Measurements from ENCODE around the gene FTO. TPM values are rescaled to one million over a fixed set of nuclear protein-coding genes. Genes with fewer than 3 reads are reported as not detected.

FTO gene
- total and polyA plus RNA-seq, 2 donors from 2014 or later, result 22.3 to 116 TPM

GRCh38 chr16:53689636-53690035 is 14.3 kb upstream of the FTO start:
- no peaks in the 10 kb centered on the region for H3K9me3 ChIP-seq (ENCODE audit: control insufficient read depth in 2 of 3, insufficient read depth in 1 of 3, low read length in 3 of 3)
- peaks cover 0 to 3% (median 3%) of the 10 kb centered on the region in 3 donors for H3K36me3 ChIP-seq (ENCODE audit: control insufficient read depth in 2 of 3, insufficient read depth in 3 of 3, low read length in 3 of 3)
- no peak for DNase-seq
- no peak for TF ChIP-seq CTCF (IDR thresholded peaks at IDR 0.05; ENCODE audit: borderline replicate concordance, extremely low read depth, insufficient read depth)
- no peaks in the 10 kb centered on the region for H3K27me3 ChIP-seq (ENCODE audit: control insufficient read depth, insufficient read depth, low read length)
- no peak overlapping the region for H3K4me3 ChIP-seq (ENCODE audit: low read length in 3 of 3)
- H3K9ac ChIP-seq (ENCODE audit: low read length in 3 of 3), result no peak overlapping the region
- no peak for FAIRE-seq
- intact Hi-C loops (cut with DNase I), result no loop called here
- no peak overlapping the region for H3K27ac ChIP-seq (ENCODE audit: low read depth in 2 of 2, low read length in 2 of 2)
- no peaks in the 10 kb centered on the region for H3K4me1 ChIP-seq (ENCODE audit: control insufficient read depth in 2 of 3, insufficient read depth in 2 of 3, low read depth in 1 of 3, low read length in 3 of 3)

DNA sequence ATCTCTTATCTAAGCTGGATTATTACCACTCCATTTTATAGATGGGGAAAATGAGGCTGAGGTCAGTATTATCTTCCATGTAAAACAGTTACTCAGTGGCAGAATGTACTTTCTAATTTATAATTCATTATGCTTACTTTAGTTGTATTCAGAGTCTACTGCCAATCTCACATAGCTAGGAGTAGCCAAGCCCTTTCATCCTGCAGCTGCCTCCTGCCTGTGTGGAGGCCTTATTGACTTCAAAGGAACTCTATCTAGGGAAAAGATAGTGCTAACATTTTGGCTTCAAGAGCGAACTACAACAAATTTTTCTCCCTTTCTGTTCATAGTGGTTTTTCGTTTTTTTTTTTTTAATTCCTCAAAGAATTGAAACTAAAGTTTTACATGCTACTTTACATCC is 13.2 kb upstream of the FTO start:
- Histone ChIP-seq H3K36me3 (ENCODE audit: control insufficient read depth in 2 of 3, insufficient read depth in 3 of 3, low read length in 3 of 3) (peaks cover 0 to 3% (median 0%) of the 10 kb centered on the region in 3 donors), H3K4me1 (ENCODE audit: control insufficient read depth in 2 of 3, insufficient read depth in 2 of 3, low read depth in 1 of 3, low read length in 3 of 3) (no peaks in the 10 kb centered on the region), H3K9me3 (ENCODE audit: control insufficient read depth in 2 of 3, insufficient read depth in 1 of 3, low read length in 3 of 3) (no peaks in the 10 kb centered on the region), H3K27ac (ENCODE audit: low read depth in 2 of 2, low read length in 2 of 2) (no peak overlapping the region), H3K4me3 (ENCODE audit: low read length in 3 of 3) (no peak overlapping the region), H3K9ac (ENCODE audit: low read length in 3 of 3) (no peak overlapping the region), H3K27me3 (ENCODE audit: control insufficient read depth, insufficient read depth, low read length) (no peaks in the 10 kb centered on the region)
- DNase-seq, result no peak
- no peak for TF ChIP-seq CTCF (IDR thresholded peaks at IDR 0.05; ENCODE audit: borderline replicate concordance, extremely low read depth, insufficient read depth)
- FAIRE-seq, result no peak
- intact Hi-C loops (cut with DNase I), result no loop called here

DNA sequence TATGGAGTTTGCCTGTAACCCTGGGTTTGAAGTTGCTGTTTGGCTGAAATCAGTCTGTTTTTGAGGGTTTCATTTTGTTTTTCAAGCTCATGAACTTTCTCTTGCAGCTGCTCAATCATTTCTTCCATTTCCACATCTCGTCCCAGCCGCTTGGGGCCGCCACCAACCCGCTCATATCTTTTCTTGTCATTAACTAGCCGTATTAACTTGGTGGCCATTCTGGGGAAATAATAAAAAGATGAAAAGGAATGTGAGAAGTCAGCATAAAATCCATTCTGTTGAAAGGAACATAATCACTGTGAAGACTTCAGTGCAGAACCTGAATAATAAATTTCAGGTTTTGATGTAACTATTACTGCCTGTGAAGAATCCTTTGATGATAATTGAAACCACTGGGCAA is 11.8 kb upstream of the FTO start:
- Histone ChIP-seq H3K27me3 (ENCODE audit: control insufficient read depth, insufficient read depth, low read length) (no peaks in the 10 kb centered on the region), H3K4me1 (ENCODE audit: control insufficient read depth in 2 of 3, insufficient read depth in 2 of 3, low read depth in 1 of 3, low read length in 3 of 3) (no peaks in the 10 kb centered on the region), H3K9ac (ENCODE audit: low read length in 3 of 3) (no peak overlapping the region), H3K4me3 (ENCODE audit: low read length in 3 of 3) (no peak overlapping the region), H3K36me3 (ENCODE audit: control insufficient read depth in 2 of 3, insufficient read depth in 3 of 3, low read length in 3 of 3) (peaks cover 0 to 3% (median 0%) of the 10 kb centered on the region in 3 donors), H3K9me3 (ENCODE audit: control insufficient read depth in 2 of 3, insufficient read depth in 1 of 3, low read length in 3 of 3) (no peaks in the 10 kb centered on the region), H3K27ac (ENCODE audit: low read depth in 2 of 2, low read length in 2 of 2) (no peak overlapping the region)
- DNase-seq, result no peak
- FAIRE-seq, result no peak
- no peak for TF ChIP-seq CTCF (IDR thresholded peaks at IDR 0.05; ENCODE audit: borderline replicate concordance, extremely low read depth, insufficient read depth)
- intact Hi-C loops (cut with DNase I), result no loop called here

GRCh38 chr16:53693320-53693719 is 10.6 kb upstream of the FTO start:
- H3K4me3 ChIP-seq (ENCODE audit: low read length in 3 of 3), result no peak overlapping the region
- no peaks in the 10 kb centered on the region for H3K4me1 ChIP-seq (ENCODE audit: control insufficient read depth in 2 of 3, insufficient read depth in 2 of 3, low read depth in 1 of 3, low read length in 3 of 3)
- peaks cover 0 to 3% (median 0%) of the 10 kb centered on the region in 3 donors for H3K36me3 ChIP-seq (ENCODE audit: control insufficient read depth in 2 of 3, insufficient read depth in 3 of 3, low read length in 3 of 3)
- no peak overlapping the region for H3K9ac ChIP-seq (ENCODE audit: low read length in 3 of 3)
- H3K9me3 ChIP-seq (ENCODE audit: control insufficient read depth in 2 of 3, insufficient read depth in 1 of 3, low read length in 3 of 3), result no peaks in the 10 kb centered on the region
- FAIRE-seq (no peak), DNase-seq (no peak)
- intact Hi-C loops (cut with DNase I), result no loop called here
- no peak overlapping the region for H3K27ac ChIP-seq (ENCODE audit: low read depth in 2 of 2, low read length in 2 of 2)
- H3K27me3 ChIP-seq (ENCODE audit: control insufficient read depth, insufficient read depth, low read length), result no peaks in the 10 kb centered on the region
- TF ChIP-seq CTCF (IDR thresholded peaks at IDR 0.05; ENCODE audit: borderline replicate concordance, extremely low read depth, insufficient read depth), result no peak

All from kidney (tissue), 14 donors.